Adrenal gland (tissue), 5 donors: Measurements from ENCODE around the gene PRPS1.

Experiments used
- CTCF ChIP-seq, 6 experiments: fragments of 450-650 bp in 4 of 6; fragments of 200-600 bp in 2 of 6; sonication (generic) in 1 of 6; IDR thresholded peaks; 1 replicate in 5 of 6; 2 replicates in 1 of 6; pipeline versions ENCODE4 v1.5.1 to v1.8.0; 2016 to 2021; ENCODE audit warnings: antibody characterized with exemption in 6 of 6, mild to moderate bottlenecking in 2 of 6, moderate library complexity in 1 of 6
- POLR2A ChIP-seq, 2 donors: fragments of 450-650 bp; IDR thresholded peaks; one replicate each; pipeline ENCODE4 v1.6.1; 2017; ENCODE audit warnings: antibody characterized with exemption in 2 of 2, mild to moderate bottlenecking in 2 of 2, moderate library complexity in 1 of 2
- donor health status: DM: no; HTN: no; CAD: no.

GRCh38 chrX:107603429-107604159, 24.7 kb upstream of the PRPS1 start:
- TF ChIP-seq CTCF (IDR thresholded peaks at IDR 0.05): no peak
- TF ChIP-seq POLR2A (IDR thresholded peaks at IDR 0.05): no peak
